Gastrocnemius medialis (tissue), 4 donors: ENCODE measurements around the gene KRT4. TPM values are rescaled to one million over a fixed set of nuclear protein-coding genes. Genes with fewer than 3 reads are reported as not detected.

ENCODE experiments used
- ATAC-seq, 2 donors: fragments of 150-250 bp; one replicate each; pipeline ENCODE4 v1.9.1; 2016
- DNase-seq, 2 donors: peaks; one replicate each; pipeline ENCODE4 v3.0.0-alpha.2; 2019
- H3K27ac ChIP-seq, 4 donors: fragments of 200-600 bp; sonication (generic); 1 replicate in 1 of 4; 2 replicates in 3 of 4; pipeline ENCODE4 v1.5.1; 2016 to 2018; ENCODE audit warnings: mild to moderate bottlenecking in 2 of 4, moderate library complexity in 1 of 4
- H3K27me3 ChIP-seq, 3 donors: fragments of 200-600 bp; sonication (generic) in 2 of 3; 1 replicate in 1 of 3; 2 replicates in 2 of 3; pipeline versions ENCODE4 v1.5.1 to v1.6.0; 2016 to 2019; ENCODE audit warnings: mild to moderate bottlenecking in 1 of 3, moderate library complexity in 1 of 3
- H3K36me3 ChIP-seq, 2 donors: fragments of 200-600 bp; sonication (generic) in 1 of 2; one replicate each; pipeline ENCODE4 v1.5.1; 2017 to 2018
- H3K4me1 ChIP-seq, 2 donors: fragments of 200-600 bp; sonication (generic) in 1 of 2; one replicate each; pipeline ENCODE4 v1.5.1; 2016 to 2017; ENCODE audit warnings: mild to moderate bottlenecking in 2 of 2
- H3K4me3 ChIP-seq, 4 donors: fragments of 200-600 bp; sonication (generic) in 3 of 4; 1 replicate in 1 of 4; 2 replicates in 3 of 4; pipeline ENCODE4 v1.5.1; 2016 to 2019; ENCODE audit warnings: mild to moderate bottlenecking in 2 of 4
- H3K9me3 ChIP-seq, 3 donors: fragments of 200-600 bp; sonication (generic) in 2 of 3; 1 replicate in 1 of 3; 2 replicates in 2 of 3; pipeline ENCODE4 v1.5.1; 2016 to 2019
- POLR2A ChIP-seq, 2 donors: fragments of 450-650 bp; IDR thresholded peaks; one replicate each; pipeline ENCODE4 v1.6.1; 2017; ENCODE audit warnings: antibody characterized with exemption in 2 of 2, mild to moderate bottlenecking in 2 of 2, moderate library complexity in 2 of 2
- in situ Hi-C, 4 donors: fragments of 200-750 bp; cut with MboI; loops; one replicate each; pipeline versions ENCODE4 v1.15.0 to v1.8.0; 2017; ENCODE audit warnings: low sequenced_read_pairs in 4 of 4
- intact Hi-C: fragments of 100-400 bp; cut with DNase I; formaldehyde crosslinking; loops from one replicate; pipeline ENCODE4 v1.15.1; 2023; ENCODE audit warnings: low total_unique reads
- total RNA-seq, 4 donors: library from RNA; depleted of rRNA; stranded (reverse); fragments of >200 nt; gene quantifications; one replicate each; pipeline versions ENCODE4 v1.1.0 to v1.2.3, GENCODE V29; 2016
- TF ChIP-seq, protein P1 (sequence below), 5 experiments: fragments of 450-650 bp in 3 of 5; fragments of 200-600 bp in 2 of 5; sonication (generic) in 2 of 5; IDR thresholded peaks in 4 of 5; conservative IDR thresholded peaks in 1 of 5; 1 replicate in 4 of 5; 2 replicates in 1 of 5; pipeline ENCODE4 v1.5.1; 2016 to 2019; ENCODE audit warnings: antibody characterized with exemption in 5 of 5, mild to moderate bottlenecking in 3 of 5, moderate library complexity in 3 of 5

Gene KRT4
- total RNA-seq, 4 donors from 2014 or later, result not detected

DNA sequence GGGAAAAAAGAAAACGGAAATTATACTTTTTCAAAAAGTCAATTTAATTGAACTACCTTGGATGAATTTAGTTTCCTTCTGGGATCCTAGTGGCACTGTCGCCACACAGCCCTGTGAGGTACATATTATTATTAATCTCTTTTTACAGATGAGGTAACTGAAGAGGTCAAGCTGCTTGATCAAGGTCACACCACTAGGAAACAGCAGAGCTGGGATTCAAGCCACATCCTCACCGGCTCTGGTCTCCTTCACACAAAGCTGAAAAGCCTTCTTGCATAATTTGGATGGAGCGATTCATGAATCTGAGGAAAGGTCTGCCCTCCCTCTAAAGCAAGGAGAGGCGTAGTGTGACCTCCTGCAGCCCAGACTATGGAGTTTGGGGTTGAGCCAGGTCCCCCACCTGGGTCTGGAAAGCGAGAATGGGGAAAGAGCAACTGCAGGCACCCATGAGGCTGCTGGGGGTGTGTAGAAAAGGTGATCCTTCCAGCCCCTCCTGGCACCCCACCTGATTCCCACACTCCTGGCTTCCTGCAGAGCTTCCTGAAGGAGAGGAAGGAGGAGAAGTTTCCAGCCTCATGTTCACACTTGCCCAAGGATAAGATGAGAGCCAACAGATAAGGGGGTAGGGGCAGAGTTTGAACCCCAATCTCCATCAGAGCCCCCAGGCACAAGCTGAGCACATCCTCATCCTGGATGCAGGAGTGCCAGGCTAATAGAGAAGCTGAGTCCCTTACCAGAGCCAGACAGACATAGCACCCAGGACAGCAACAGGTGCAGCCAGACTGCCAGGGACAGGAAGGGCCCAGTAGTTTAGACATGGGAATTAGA lies 24.1 kb upstream of the KRT4 start:
- H3K36me3 ChIP-seq, result no peaks in the 10 kb centered on the region
- H3K9me3 ChIP-seq, result no peaks in the 10 kb centered on the region
- intact Hi-C loops, result no loop called here
- no peak for TF ChIP-seq POLR2A (IDR thresholded peaks at IDR 0.05)
- TF ChIP-seq, protein P1, sequence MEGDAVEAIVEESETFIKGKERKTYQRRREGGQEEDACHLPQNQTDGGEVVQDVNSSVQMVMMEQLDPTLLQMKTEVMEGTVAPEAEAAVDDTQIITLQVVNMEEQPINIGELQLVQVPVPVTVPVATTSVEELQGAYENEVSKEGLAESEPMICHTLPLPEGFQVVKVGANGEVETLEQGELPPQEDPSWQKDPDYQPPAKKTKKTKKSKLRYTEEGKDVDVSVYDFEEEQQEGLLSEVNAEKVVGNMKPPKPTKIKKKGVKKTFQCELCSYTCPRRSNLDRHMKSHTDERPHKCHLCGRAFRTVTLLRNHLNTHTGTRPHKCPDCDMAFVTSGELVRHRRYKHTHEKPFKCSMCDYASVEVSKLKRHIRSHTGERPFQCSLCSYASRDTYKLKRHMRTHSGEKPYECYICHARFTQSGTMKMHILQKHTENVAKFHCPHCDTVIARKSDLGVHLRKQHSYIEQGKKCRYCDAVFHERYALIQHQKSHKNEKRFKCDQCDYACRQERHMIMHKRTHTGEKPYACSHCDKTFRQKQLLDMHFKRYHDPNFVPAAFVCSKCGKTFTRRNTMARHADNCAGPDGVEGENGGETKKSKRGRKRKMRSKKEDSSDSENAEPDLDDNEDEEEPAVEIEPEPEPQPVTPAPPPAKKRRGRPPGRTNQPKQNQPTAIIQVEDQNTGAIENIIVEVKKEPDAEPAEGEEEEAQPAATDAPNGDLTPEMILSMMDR (IDR thresholded peaks at IDR 0.05 in 4 of 5, conservative IDR thresholded peaks at IDR 0.05 in 1 of 5), result no peak
- H3K4me1 ChIP-seq, result no peaks in the 10 kb centered on the region
- no peak overlapping the region for H3K27ac ChIP-seq
- in situ Hi-C loops, result no loop called here
- H3K4me3 ChIP-seq, result no peak overlapping the region
- no peak for ATAC-seq
- DNase-seq, result no peak
- peaks cover 0 to 2% (median 0%) of the 10 kb centered on the region in 3 donors for H3K27me3 ChIP-seq

DNA sequence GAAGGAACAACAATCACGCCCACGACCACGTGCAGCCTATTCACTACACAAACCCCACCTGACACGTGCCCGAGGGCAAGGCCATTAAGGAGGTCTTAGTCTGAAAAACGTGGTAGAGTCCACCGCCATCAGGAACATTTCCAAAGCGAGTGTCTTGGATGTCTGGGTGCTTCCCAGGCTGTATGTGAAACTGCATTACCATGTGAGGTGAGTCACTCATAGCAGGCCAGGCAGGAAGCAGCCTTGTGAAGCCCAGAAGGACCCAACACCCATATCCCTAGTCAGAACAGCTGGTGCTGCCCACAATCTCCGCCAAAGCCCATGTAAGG lies 23.5 kb upstream of the KRT4 start:
- DNase-seq (no peak), ATAC-seq (no peak)
- no peaks in the 10 kb centered on the region for H3K36me3 ChIP-seq
- intact Hi-C loops (no loop called here), in situ Hi-C loops (no loop called here)
- no peak overlapping the region for H3K4me3 ChIP-seq
- TF ChIP-seq POLR2A (IDR thresholded peaks at IDR 0.05), result no peak
- TF ChIP-seq, protein P1 (IDR thresholded peaks at IDR 0.05 in 4 of 5, conservative IDR thresholded peaks at IDR 0.05 in 1 of 5), result no peak
- H3K9me3 ChIP-seq, result no peaks in the 10 kb centered on the region
- no peaks in the 10 kb centered on the region for H3K4me1 ChIP-seq
- peaks cover 0 to 2% (median 0%) of the 10 kb centered on the region in 3 donors for H3K27me3 ChIP-seq
- no peak overlapping the region for H3K27ac ChIP-seq

DNA sequence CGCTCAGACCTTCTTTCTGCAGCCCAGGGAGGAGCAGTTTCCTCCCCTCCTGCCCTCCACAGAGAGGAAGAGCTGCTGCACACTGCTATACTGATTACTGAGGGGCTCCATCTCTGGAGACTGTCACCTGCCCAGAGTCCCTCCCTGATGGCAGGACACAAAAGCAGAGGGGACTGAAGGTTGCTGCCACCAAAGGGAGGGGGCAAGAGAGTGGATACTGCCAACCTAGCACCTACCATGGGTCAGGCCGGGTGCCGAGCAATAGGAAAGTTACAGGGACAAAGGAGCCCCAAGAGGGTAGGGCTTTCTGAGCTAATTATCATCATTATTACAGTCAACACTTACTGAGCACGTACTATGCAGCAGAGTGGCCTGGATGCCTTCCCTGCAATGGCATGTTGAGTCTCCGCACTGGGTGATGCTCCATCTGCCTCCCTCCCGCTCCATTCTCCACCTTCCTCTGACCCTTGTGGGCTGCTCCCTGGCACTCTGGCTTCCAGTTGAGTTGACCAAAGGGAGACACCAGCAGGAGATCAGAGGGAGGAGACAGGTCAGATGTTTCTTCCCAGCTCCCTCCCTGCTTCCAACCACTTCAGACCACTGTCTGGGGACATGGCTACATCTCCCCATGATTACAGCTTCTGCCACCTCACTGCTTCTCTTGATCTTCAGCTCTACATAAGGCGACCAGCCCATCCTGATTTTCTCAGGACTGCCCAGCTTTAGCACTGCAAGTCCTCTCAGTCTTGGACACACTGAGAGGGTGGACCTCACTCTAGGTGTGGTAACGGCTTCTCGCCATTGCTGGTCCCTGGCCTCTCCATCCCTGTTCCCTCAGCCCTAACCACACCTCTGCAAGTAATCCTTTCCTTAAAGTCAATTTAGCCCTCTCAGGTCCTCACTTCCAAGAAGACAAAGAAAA lies 22.8 kb upstream of the KRT4 start:
- TF ChIP-seq POLR2A (IDR thresholded peaks at IDR 0.05), result no peak
- TF ChIP-seq, protein P1 (IDR thresholded peaks at IDR 0.05 in 4 of 5, conservative IDR thresholded peaks at IDR 0.05 in 1 of 5), result no peak
- no peak for DNase-seq
- Histone ChIP-seq H3K9me3 (no peaks in the 10 kb centered on the region), H3K4me1 (no peaks in the 10 kb centered on the region), H3K4me3 (no peak overlapping the region), H3K36me3 (no peaks in the 10 kb centered on the region), H3K27me3 (peaks cover 0 to 2% (median 0%) of the 10 kb centered on the region in 3 donors), H3K27ac (no peak overlapping the region)
- in situ Hi-C loops, result no loop called here
- intact Hi-C loops, result no loop called here
- no peak for ATAC-seq

DNA sequence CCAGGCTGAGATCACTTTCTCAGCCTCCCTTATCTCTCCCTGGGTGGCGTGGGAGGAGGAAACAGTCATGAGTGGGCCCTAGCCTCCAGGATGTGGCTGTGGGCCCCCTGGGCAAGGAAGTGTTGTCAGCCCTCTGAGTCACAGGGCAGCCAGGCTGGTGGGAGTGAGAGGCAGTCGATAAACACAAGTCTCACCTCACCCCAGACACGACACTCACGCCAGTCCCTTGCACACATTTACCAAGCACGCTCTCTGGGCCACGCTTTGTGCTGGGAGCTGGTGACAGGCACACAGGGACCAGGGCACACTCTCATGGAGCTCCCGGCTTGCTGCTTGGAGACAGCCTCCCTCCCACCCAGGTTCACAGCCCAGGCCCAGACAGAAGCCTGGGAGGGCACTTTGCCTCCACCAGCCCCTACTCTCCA lies 22.1 kb upstream of the KRT4 start:
- no peaks in the 10 kb centered on the region for H3K9me3 ChIP-seq
- no peak for ATAC-seq
- H3K27me3 ChIP-seq, result peaks cover 0 to 2% (median 0%) of the 10 kb centered on the region in 3 donors
- H3K4me1 ChIP-seq, result no peaks in the 10 kb centered on the region
- no peak overlapping the region for H3K4me3 ChIP-seq
- in situ Hi-C loops (no loop called here), intact Hi-C loops (no loop called here)
- H3K36me3 ChIP-seq, result no peaks in the 10 kb centered on the region
- no peak for DNase-seq
- H3K27ac ChIP-seq, result no peak overlapping the region
- TF ChIP-seq, protein P1 (IDR thresholded peaks at IDR 0.05 in 4 of 5, conservative IDR thresholded peaks at IDR 0.05 in 1 of 5), result no peak
- TF ChIP-seq POLR2A (IDR thresholded peaks at IDR 0.05), result no peak
